GM18909 (cell line): ENCODE results near the gene NDUFV3.
"Not testable (repeated sequence)": the region's sequence is repeated elsewhere in the genome, so short reads cannot be mapped to it uniquely, and the experiment has no call there.

Experiments
- ATAC-seq: cut with Tn5 transposase; IDR thresholded peaks from one replicate; pipeline ENCODE4 v1.9.1; 2021; ENCODE audit warnings: mild to moderate bottlenecking; ENCODE audit not compliant: unreplicated experiment, poor library complexity

The NDUFV3 gene

GRCh38 chr21:42855171-42855936, 37.8 kb upstream of the NDUFV3 start:
- no peak for ATAC-seq

GRCh38 chr21:42855937-42856335, 37.2 kb upstream of the NDUFV3 start:
- no peak for ATAC-seq

- no peak for ATAC-seq
Observed at GRCh38 chr21:42857216-42857615, 35.9 kb upstream of the NDUFV3 start.

GRCh38 chr21:42858185-42858847, 34.8 kb upstream of the NDUFV3 start:
- no peak for ATAC-seq

GRCh38 chr21:42858957-42859890, 33.9 kb upstream of the NDUFV3 start:
- no peak for ATAC-seq

GRCh38 chr21:42859891-42860230, 33.2 kb upstream of the NDUFV3 start:
- ATAC-seq, result no peak

- no peak for ATAC-seq
Observed at GRCh38 chr21:42860345-42860744, 32.8 kb upstream of the NDUFV3 start.

GRCh38 chr21:42861311-42861847, 31.7 kb upstream of the NDUFV3 start:
- no peak for ATAC-seq

GRCh38 chr21:42861848-42862400, 31.2 kb upstream of the NDUFV3 start:
- no peak for ATAC-seq

GRCh38 chr21:42862774-42863503, 30.2 kb upstream of the NDUFV3 start:
- ATAC-seq, result no peak

- ATAC-seq, result no peak
Observed at GRCh38 chr21:42863504-42863870, 29.6 kb upstream of the NDUFV3 start.

- no peak for ATAC-seq
Observed at GRCh38 chr21:42864286-42864685, 28.8 kb upstream of the NDUFV3 start.

- ATAC-seq, result no peak
Observed at GRCh38 chr21:42864815-42865775, 28.0 kb upstream of the NDUFV3 start.

- no peak for ATAC-seq
Observed at GRCh38 chr21:42865776-42866160, 27.3 kb upstream of the NDUFV3 start.

- no peak for ATAC-seq
Observed at GRCh38 chr21:42868196-42868595, 24.9 kb upstream of the NDUFV3 start.

GRCh38 chr21:42873096-42873495, 20.0 kb upstream of the NDUFV3 start:
- ATAC-seq, result no peak

GRCh38 chr21:42875811-42876210, 17.3 kb upstream of the NDUFV3 start:
- ATAC-seq, result not testable (repeated sequence)

GRCh38 chr21:42878678-42878992, 14.5 kb upstream of the NDUFV3 start:
- ATAC-seq, result peak; percentile 22
